OCI-LY7 (cell line): ENCODE results near the gene CLTCL1. TPM values are rescaled to one million over a fixed set of nuclear protein-coding genes. Genes with fewer than 3 reads are reported as not detected.

Experiments
- BruUV-seq: library from RNA; stranded (reverse); fragments of 400-500 nt; replicated peaks from 2 replicates; lab custom pipeline; 2021; lab: Mats Ljungman, UMichigan
- CTCF ChIA-PET: fragments of 300-600 bp; sonication (Branson Sonifier 250); formaldehyde crosslinking; loops from one replicate; lab custom pipeline; 2022; ENCODE audit warnings: antibody characterized with exemption; ENCODE audit not compliant: unreplicated experiment; lab: Charles Lee
- POLR2A ChIA-PET: fragments of 300-600 bp; sonication (Branson Sonifier 250); formaldehyde crosslinking; loops from one replicate; lab custom pipeline; 2022; ENCODE audit warnings: antibody characterized with exemption; lab: Charles Lee
- DNase-seq: peaks from one replicate; pipeline ENCODE4 v3.0.0-alpha.2; 2015; ENCODE audit warnings: low spot score
- H2AFZ ChIP-seq: fragments of 200-600 bp; sonication (generic), shearing (Covaris generic); 2 replicates; pipeline ENCODE4 v1.6.1; 2014; ENCODE audit warnings: mild to moderate bottlenecking, antibody characterized with exemption, low read length, moderate library complexity
- H3K27ac ChIP-seq: fragments of 200-600 bp; sonication (generic); 2 replicates; pipeline ENCODE4 v1.5.1; 2014; ENCODE audit warnings: mixed run types, low read depth, mild to moderate bottlenecking, moderate library complexity, low read length, inconsistent platforms; ENCODE audit not compliant: poor library complexity, severe bottlenecking
- H3K36me3 ChIP-seq: fragments of 200-600 bp; sonication (generic); 2 replicates; pipeline ENCODE4 v1.6.1; 2014; ENCODE audit warnings: mild to moderate bottlenecking, antibody characterized with exemption, low read length, moderate library complexity, mixed read lengths; ENCODE audit not compliant: insufficient read depth
- H3K4me1 ChIP-seq: fragments of 200-600 bp; sonication (generic); 2 replicates; pipeline ENCODE4 v1.5.1; 2014; ENCODE audit warnings: mild to moderate bottlenecking, low read length; ENCODE audit not compliant: insufficient read depth, poor library complexity, severe bottlenecking
- H3K4me2 ChIP-seq: fragments of 200-600 bp; sonication (generic); 2 replicates; pipeline ENCODE4 v1.6.1; 2014; ENCODE audit warnings: mild to moderate bottlenecking, low read length
- H3K4me3 ChIP-seq: fragments of 200-600 bp; sonication (generic); 2 replicates; pipeline ENCODE4 v1.5.1; 2014; ENCODE audit warnings: mild to moderate bottlenecking, low read depth, low read length; ENCODE audit not compliant: poor library complexity, severe bottlenecking
- H3K79me2 ChIP-seq: fragments of 200-600 bp; sonication (generic); 2 replicates; pipeline ENCODE4 v1.6.1; 2016; ENCODE audit warnings: low read depth, mild to moderate bottlenecking, low read length, moderate library complexity, mixed read lengths; ENCODE audit not compliant: insufficient read depth
- H3K9me2 ChIP-seq: fragments of 200-600 bp; sonication (generic); 2 replicates; pipeline ENCODE4 v1.6.1; 2016; ENCODE audit warnings: mild to moderate bottlenecking, low read length, mixed read lengths; ENCODE audit not compliant: insufficient read depth
- H3K9me3 ChIP-seq: fragments of 200-600 bp; sonication (generic); 2 replicates; pipeline ENCODE4 v1.6.1; 2014; ENCODE audit warnings: mild to moderate bottlenecking, mixed run types, low read length, mixed read lengths
- H4K20me1 ChIP-seq: fragments of 200-600 bp; sonication (generic); 2 replicates; pipeline ENCODE4 v1.6.1; 2014; ENCODE audit warnings: mild to moderate bottlenecking, antibody characterized with exemption, low read length, moderate library complexity, mixed read lengths; ENCODE audit not compliant: insufficient read depth
- EZH2phosphoT487 ChIP-seq: fragments of 200-600 bp; sonication (generic); IDR thresholded peaks from 2 replicates; pipeline ENCODE4 v1.6.1; 2018; ENCODE audit warnings: low read depth, borderline replicate concordance, mild to moderate bottlenecking, mixed run types, antibody characterized with exemption, low read length, moderate library complexity, mixed read lengths
- intact Hi-C: fragments of 100-400 bp; cut with micrococcal nuclease; formaldehyde crosslinking; loops from one replicate; pipeline ENCODE4 v1.10.0; 2022; ENCODE audit not compliant: unreplicated experiment
- total RNA-seq, 2 experiments: library from RNA; depleted of rRNA in 1 of 2; stranded (reverse); fragments of >200 nt in 1 of 2; shearing (Covaris generic) in 1 of 2; gene quantifications; 2 replicates each; pipeline ENCODE4 v1.2.3, GENCODE V29; 2014 to 2022
- TF ChIP-seq, protein P1 (sequence below): fragments of 200-600 bp; sonication (generic); conservative IDR thresholded peaks from 2 replicates; pipeline ENCODE4 v1.5.1; 2014; ENCODE audit warnings: mild to moderate bottlenecking, antibody characterized with exemption, low read length, moderate library complexity, mixed read lengths

CLTCL1 gene
- total RNA-seq, 2 experiments from 2014 or later, result 0.44 to 0.99 TPM

DNA sequence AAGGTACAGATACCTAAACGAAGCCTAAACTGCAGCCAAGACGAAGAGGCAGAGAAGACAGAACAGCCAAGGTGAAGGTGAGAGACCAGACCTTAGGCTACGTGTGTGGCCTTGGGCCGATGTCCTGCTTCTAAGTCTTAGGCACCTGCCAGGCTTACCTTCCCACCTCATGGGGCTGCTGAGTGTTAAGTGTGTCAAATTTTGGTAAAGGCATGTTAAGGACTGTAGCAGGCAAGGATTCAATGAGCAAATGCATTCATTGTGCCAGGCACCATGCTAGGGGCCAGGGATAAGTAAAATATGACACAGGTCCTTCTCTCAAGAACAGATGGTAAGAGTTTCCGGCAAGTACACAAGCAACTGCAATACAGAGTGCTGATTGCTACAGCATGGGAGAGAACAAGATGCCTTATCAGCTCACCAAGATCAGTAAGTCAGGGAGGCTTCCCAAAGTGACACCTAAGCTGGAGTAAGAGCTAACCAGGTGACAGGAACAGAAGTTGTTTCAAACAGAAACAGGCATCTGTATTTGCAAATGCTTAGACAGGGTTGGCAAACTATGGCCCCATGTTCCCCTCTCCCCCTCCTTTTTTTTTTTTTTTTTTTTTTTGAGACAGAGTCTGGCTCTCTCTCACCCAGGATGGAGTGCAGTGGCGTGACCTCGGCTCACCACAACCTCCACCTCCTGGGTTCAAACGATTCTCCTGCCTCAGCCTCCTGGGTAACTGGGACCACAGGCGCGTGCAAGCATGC lies 46.7 kb downstream of the CLTCL1 start:
- intact Hi-C loops, result no loop called here

DNA sequence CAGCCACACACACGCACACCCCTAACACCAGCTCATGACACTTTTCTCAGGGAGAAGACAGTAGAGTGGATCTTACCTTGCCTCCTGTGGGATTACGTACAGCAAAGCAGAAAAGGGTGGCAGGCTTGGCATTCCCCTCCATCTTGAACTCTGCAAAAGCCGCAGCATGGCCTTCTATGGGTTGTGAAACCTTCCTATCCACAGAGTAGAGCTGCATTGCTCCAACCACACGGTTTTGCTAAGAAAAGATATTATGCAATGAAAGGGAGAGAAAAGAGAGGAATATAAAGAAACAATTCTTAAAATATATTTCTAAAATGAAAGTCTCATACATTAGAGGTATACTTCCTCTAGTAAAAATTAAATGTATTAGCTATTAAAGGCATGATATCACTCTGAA lies 48.8 kb downstream of the CLTCL1 start:
- H2AFZ ChIP-seq, result no peak overlapping the region
- H3K4me1 ChIP-seq, result no peaks in the 10 kb centered on the region
- no peak for DNase-seq
- H3K79me2 ChIP-seq, result no peaks in the 10 kb centered on the region
- H4K20me1 ChIP-seq, result no peaks in the 10 kb centered on the region
- H3K27ac ChIP-seq, result no peak overlapping the region
- H3K4me2 ChIP-seq, result no peak overlapping the region
- TF ChIP-seq, protein P1, sequence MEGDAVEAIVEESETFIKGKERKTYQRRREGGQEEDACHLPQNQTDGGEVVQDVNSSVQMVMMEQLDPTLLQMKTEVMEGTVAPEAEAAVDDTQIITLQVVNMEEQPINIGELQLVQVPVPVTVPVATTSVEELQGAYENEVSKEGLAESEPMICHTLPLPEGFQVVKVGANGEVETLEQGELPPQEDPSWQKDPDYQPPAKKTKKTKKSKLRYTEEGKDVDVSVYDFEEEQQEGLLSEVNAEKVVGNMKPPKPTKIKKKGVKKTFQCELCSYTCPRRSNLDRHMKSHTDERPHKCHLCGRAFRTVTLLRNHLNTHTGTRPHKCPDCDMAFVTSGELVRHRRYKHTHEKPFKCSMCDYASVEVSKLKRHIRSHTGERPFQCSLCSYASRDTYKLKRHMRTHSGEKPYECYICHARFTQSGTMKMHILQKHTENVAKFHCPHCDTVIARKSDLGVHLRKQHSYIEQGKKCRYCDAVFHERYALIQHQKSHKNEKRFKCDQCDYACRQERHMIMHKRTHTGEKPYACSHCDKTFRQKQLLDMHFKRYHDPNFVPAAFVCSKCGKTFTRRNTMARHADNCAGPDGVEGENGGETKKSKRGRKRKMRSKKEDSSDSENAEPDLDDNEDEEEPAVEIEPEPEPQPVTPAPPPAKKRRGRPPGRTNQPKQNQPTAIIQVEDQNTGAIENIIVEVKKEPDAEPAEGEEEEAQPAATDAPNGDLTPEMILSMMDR, result no peak
- TF ChIP-seq EZH2phosphoT487, result no peak
- intact Hi-C loops, result no loop called here
- BruUV-seq, result no TSS peak
- POLR2A ChIA-PET, result interaction anchor here (0.7 kb wide), 1 partner anchor 21 kb away, joined by 3 read pairs; no protein-coding TSS in a partner anchor
- CTCF ChIA-PET, result no interaction called here
- H3K9me2 ChIP-seq, result no peaks in the 10 kb centered on the region
- H3K4me3 ChIP-seq, result no peak overlapping the region
- H3K9me3 ChIP-seq, result no peaks in the 10 kb centered on the region
- no peaks in the 10 kb centered on the region for H3K36me3 ChIP-seq

More for the DNA sequence above, 46.7 kb downstream of the CLTCL1 start:
- POLR2A ChIA-PET, result no interaction called here
- H3K9me3 ChIP-seq, result no peaks in the 10 kb centered on the region
- no peaks in the 10 kb centered on the region for H4K20me1 ChIP-seq
- CTCF ChIA-PET, result no interaction called here
- no TSS peak for BruUV-seq
- H2AFZ ChIP-seq, result no peak overlapping the region
- no peaks in the 10 kb centered on the region for H3K79me2 ChIP-seq
- H3K36me3 ChIP-seq, result no peaks in the 10 kb centered on the region
- H3K27ac ChIP-seq, result no peak overlapping the region
- no peaks in the 10 kb centered on the region for H3K9me2 ChIP-seq
- TF ChIP-seq, protein P1, result no peak
- TF ChIP-seq EZH2phosphoT487, result no peak
- H3K4me2 ChIP-seq, result no peak overlapping the region
- no peak for DNase-seq
- H3K4me3 ChIP-seq, result no peak overlapping the region
- no peaks in the 10 kb centered on the region for H3K4me1 ChIP-seq

GRCh38 chr22:19241593-19241906 lies 50.0 kb downstream of the CLTCL1 start:
- ChIA-PET POLR2A (no interaction called here), CTCF (no interaction called here)

More at GRCh38 chr22:19241593-19241906, 50.0 kb downstream of the CLTCL1 start:
- H3K36me3 ChIP-seq, result no peaks in the 10 kb centered on the region
- no peaks in the 10 kb centered on the region for H4K20me1 ChIP-seq
- H3K4me3 ChIP-seq, result no peak overlapping the region
- intact Hi-C loops, result no loop called here
- H3K4me1 ChIP-seq, result no peaks in the 10 kb centered on the region
- TF ChIP-seq, protein P1, result no peak
- TF ChIP-seq EZH2phosphoT487, result no peak
- DNase-seq, result no peak
- no peak overlapping the region for H3K4me2 ChIP-seq
- no peaks in the 10 kb centered on the region for H3K9me3 ChIP-seq
- H2AFZ ChIP-seq, result no peak overlapping the region
- H3K27ac ChIP-seq, result no peak overlapping the region
- BruUV-seq, result no TSS peak
- H3K79me2 ChIP-seq, result no peaks in the 10 kb centered on the region
- H3K9me2 ChIP-seq, result no peaks in the 10 kb centered on the region
